Activated T-helper 1 cell treated with anti-CD3 and anti-CD28 coated beads, Interleukin-12 subunit alpha, Interleukin-12 subunit beta, Interleukin-2, Interleukin-4 antibody, amounts not matched to agents 30 ng/mL and 10 ng/mL and 1 ng/mL, durations not matched to agents 14 hours and 24 hours and 36 hours (primary cell): ENCODE results near the gene PKN1. TPM values are rescaled to one million over a fixed set of nuclear protein-coding genes. Genes with fewer than 3 reads are reported as not detected.

ENCODE experiments used
- DNase-seq: peaks from one replicate; pipeline ENCODE4 v3.0.0; 2021; ENCODE audit warnings: low spot score
- H3K27ac Mint-ChIP-seq: one replicate; pipeline ENCODE4 v1.8.0; 2021; ENCODE audit warnings: mild to moderate bottlenecking, mixed read lengths
- H3K27me3 Mint-ChIP-seq: one replicate; pipeline ENCODE4 v1.8.0; 2022; ENCODE audit warnings: mild to moderate bottlenecking, moderate library complexity, mixed read lengths; ENCODE audit not compliant: insufficient read depth
- H3K36me3 Mint-ChIP-seq: one replicate; pipeline ENCODE4 v1.8.0; 2021; ENCODE audit warnings: low read depth, mixed read lengths
- H3K4me1 Mint-ChIP-seq: one replicate; pipeline ENCODE4 v1.8.0; 2021; ENCODE audit warnings: low read depth, mixed read lengths
- H3K4me3 Mint-ChIP-seq: one replicate; pipeline ENCODE4 v1.8.0; 2021; ENCODE audit warnings: mild to moderate bottlenecking, moderate library complexity, mixed read lengths
- H3K9me3 Mint-ChIP-seq: one replicate; pipeline ENCODE4 v1.8.0; 2021; ENCODE audit warnings: mixed read lengths
- intact Hi-C: fragments of 100-400 bp; cut with micrococcal nuclease; formaldehyde crosslinking; loops from one replicate; pipeline ENCODE4 v1.15.1; 2024
- total RNA-seq: library from RNA; stranded (reverse); gene quantifications from 2 replicates; pipeline ENCODE4 v1.2.3, GENCODE V29; 2022

PKN1 gene
- total RNA-seq, 1 donor from 2014 or later = 180 TPM

DNA sequence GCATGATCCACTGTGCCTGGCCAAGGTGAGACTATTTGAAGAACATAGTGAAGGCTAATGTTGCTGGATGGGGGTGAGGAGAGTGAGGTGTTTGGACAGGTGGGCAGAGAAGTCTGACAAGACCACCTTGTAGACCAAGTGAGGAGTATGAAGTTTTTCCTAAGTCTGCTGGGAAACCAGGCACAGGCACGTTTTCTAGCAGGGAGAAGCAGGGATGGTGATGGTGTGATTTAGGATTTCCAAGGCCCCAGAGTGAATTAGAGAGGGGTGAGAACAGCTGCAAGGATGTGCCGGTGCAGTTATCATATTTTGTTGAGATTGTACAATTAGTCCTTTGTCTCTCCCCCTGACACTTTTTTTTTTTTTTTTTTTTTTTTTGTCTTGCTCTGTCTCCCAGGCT lies 5.6 kb upstream of the PKN1 start:
- H3K27ac Mint-ChIP-seq = no peak overlapping the region
- intact Hi-C loops = no loop called here
- H3K27me3 Mint-ChIP-seq = peaks cover 14% of the 10 kb centered on the region
- peaks cover 15% of the 10 kb centered on the region for H3K4me1 Mint-ChIP-seq
- H3K9me3 Mint-ChIP-seq = no peaks in the 10 kb centered on the region
- H3K36me3 Mint-ChIP-seq = no peaks in the 10 kb centered on the region
- DNase-seq = no peak
- no peak overlapping the region for H3K4me3 Mint-ChIP-seq

DNA sequence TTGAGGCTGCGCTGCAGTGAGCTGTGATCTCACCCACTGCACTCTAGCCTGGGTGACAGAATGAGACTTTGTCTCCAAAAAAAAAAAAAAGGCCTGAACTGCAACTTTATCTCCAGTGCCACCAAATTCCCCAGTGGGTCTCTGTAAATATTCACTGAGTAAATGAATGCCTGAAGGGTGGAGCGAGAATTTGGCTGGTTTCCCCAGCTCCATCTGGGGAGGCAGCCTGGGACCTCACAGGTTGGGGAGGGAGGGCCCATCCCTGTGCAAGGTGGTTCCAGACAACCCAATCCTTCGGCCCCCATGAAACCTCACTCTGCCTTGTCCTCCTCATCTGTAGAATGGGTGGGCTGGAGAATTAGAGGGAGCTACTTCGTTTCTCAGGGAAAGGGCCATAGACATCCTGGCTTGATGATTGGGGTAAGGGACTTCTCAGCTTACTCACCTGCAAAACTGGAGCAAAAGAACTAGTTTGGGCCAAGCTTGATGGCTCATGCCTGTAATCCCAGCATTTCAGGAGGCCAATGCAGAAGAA lies 4.2 kb upstream of the PKN1 start:
- Mint-ChIP-seq H3K36me3 (no peaks in the 10 kb centered on the region), H3K4me3 (no peak overlapping the region), H3K9me3 (no peaks in the 10 kb centered on the region), H3K27me3 (peaks cover 14% of the 10 kb centered on the region), H3K4me1 (peaks cover 18% of the 10 kb centered on the region), H3K27ac (no peak overlapping the region)
- intact Hi-C loops = no loop called here
- DNase-seq = no peak

- Mint-ChIP-seq H3K27ac (peak overlapping the region; percentile 4), H3K9me3 (no peaks in the 10 kb centered on the region), H3K27me3 (peaks cover 12% of the 10 kb centered on the region), H3K4me3 (peak overlapping the region; percentile 62), H3K4me1 (peaks cover 33% of the 10 kb centered on the region), H3K36me3 (peaks cover 3% of the 10 kb centered on the region)
- no peak for DNase-seq
- intact Hi-C loops = no loop called here
Measured at GRCh38 chr19:14430712-14431111, 2.4 kb upstream of the PKN1 start.

GRCh38 chr19:14433554-14434501 lies 722 bp downstream of the PKN1 start:
- DNase-seq = no peak
- H3K4me1 Mint-ChIP-seq = peaks cover 38% of the 10 kb centered on the region
- H3K9me3 Mint-ChIP-seq = no peaks in the 10 kb centered on the region
- peaks cover 3% of the 10 kb centered on the region for H3K36me3 Mint-ChIP-seq
- H3K27me3 Mint-ChIP-seq = peaks cover 12% of the 10 kb centered on the region
- peak overlapping the region; percentile 71 for H3K27ac Mint-ChIP-seq
- peak overlapping the region; percentile 84 for H3K4me3 Mint-ChIP-seq
- intact Hi-C loops = no loop called here

GRCh38 chr19:14434543-14435319 lies 1.6 kb downstream of the PKN1 start:
- intact Hi-C loops = no loop called here
- H3K9me3 Mint-ChIP-seq = no peaks in the 10 kb centered on the region
- DNase-seq = peak; percentile 18
- H3K4me3 Mint-ChIP-seq = peak overlapping the region; percentile 84
- H3K4me1 Mint-ChIP-seq = peaks cover 47% of the 10 kb centered on the region
- H3K27me3 Mint-ChIP-seq = peaks cover 9% of the 10 kb centered on the region
- H3K36me3 Mint-ChIP-seq = peaks cover 3% of the 10 kb centered on the region
- peak overlapping the region; percentile 85 for H3K27ac Mint-ChIP-seq

DNA sequence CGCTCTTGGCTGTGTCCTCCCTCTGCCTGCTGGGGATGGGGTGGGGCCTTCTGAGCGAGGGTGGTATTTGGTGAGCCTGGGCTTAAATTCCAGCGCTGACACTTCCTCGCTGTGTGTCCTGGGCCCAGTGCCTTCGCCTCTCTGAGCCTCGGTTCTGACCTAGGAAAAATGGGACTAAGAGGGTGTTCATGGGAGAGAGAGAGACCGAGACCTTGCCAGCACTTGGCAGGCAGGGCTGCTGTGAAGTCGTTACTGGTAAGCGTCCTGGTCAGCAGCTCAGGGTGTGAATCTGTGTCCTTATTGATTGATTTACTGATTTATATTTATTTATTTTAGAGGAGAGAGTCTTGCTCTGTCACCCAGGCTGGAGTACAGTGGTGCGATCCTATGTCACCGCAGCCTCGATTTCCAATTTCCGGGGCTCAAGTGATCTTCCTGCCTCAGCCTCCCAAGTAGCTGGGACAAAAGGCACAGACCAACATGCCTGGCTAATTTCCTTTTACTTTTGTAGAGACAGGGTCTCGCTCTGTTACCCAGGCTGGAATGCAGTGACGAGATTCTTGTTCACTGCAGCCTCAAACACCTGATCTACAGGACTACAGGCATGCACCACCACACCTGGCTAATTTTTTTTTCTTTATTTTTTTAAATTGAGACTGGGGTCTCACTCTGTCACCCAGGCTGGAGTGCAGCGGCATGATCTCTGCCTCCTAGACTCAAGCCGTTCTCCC lies 2.4 kb downstream of the PKN1 start:
- intact Hi-C loops = no loop called here
- H3K27ac Mint-ChIP-seq = peak overlapping the region; percentile 85
- H3K36me3 Mint-ChIP-seq = peaks cover 10% of the 10 kb centered on the region
- no peaks in the 10 kb centered on the region for H3K9me3 Mint-ChIP-seq
- peaks cover 6% of the 10 kb centered on the region for H3K27me3 Mint-ChIP-seq
- peak overlapping the region; percentile 84 for H3K4me3 Mint-ChIP-seq
- H3K4me1 Mint-ChIP-seq = peaks cover 53% of the 10 kb centered on the region
- DNase-seq = no peak

GRCh38 chr19:14437578-14438140 lies 4.6 kb downstream of the PKN1 start:
- Mint-ChIP-seq H3K4me1 (peaks cover 40% of the 10 kb centered on the region), H3K9me3 (no peaks in the 10 kb centered on the region), H3K27ac (no peak overlapping the region), H3K36me3 (peaks cover 19% of the 10 kb centered on the region), H3K27me3 (no peaks in the 10 kb centered on the region), H3K4me3 (no peak overlapping the region)
- intact Hi-C loops = no loop called here
- DNase-seq = no peak

DNA sequence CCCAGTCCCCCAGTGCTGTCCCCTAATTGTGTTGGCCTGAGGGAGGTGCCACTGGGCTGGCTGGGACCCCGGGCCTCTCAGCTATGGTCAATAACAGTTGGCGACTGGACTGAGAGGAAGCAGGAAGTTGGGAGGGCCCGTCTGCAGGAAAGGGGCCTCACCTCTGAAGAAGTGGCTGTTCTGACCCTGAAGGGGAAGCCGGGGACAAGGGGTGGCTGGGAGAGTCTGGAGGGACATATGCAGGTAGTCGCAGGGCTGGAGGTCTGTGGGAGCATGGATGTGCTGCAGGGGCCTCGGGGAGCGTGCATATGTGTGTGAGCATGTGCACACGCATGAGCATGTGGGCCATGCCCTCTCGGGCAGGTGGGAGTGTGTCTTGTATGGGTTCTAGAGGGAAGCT lies 5.9 kb downstream of the PKN1 start:
- H3K4me3 Mint-ChIP-seq = peak overlapping the region; percentile 95
- H3K4me1 Mint-ChIP-seq = peaks cover 38% of the 10 kb centered on the region
- H3K36me3 Mint-ChIP-seq = peaks cover 27% of the 10 kb centered on the region

DNA sequence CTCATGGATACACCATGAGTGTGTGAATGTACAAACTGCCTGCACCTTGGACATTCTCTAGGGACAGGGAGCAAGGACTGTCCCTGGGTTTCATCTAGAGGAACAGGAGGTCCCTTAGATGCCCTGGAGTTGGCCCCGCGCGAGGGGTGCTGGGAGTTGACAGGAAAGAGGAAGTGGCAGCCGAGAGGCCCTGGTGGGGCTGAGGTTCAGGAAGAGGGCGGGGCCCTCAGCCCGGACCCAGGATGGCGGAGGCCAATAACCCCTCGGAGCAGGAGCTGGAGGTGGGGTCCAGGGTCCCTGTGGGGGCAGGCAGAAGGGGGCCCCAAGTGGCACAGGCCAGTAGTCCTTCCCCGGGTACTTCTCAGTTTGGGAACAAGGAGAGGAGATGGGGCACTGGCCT lies 6.9 kb downstream of the PKN1 start:
- Mint-ChIP-seq H3K4me1 (peaks cover 33% of the 10 kb centered on the region), H3K9me3 (no peaks in the 10 kb centered on the region), H3K36me3 (peaks cover 34% of the 10 kb centered on the region), H3K27me3 (no peaks in the 10 kb centered on the region), H3K27ac (peak overlapping the region; percentile 93), H3K4me3 (peak overlapping the region; percentile 95)
- intact Hi-C loops = loop anchor here (1.0 to 2.0 kb wide), 2 partner anchors 8 to 21 kb away; partner anchors contain the start of gene DDX39A
- peak; percentile 78 for DNase-seq

More for the DNA sequence above, 5.9 kb downstream of the PKN1 start:
- H3K27me3 Mint-ChIP-seq = no peaks in the 10 kb centered on the region
- intact Hi-C loops = no loop called here
- H3K27ac Mint-ChIP-seq = peak overlapping the region; percentile 67
- DNase-seq = no peak
- H3K9me3 Mint-ChIP-seq = no peaks in the 10 kb centered on the region

- intact Hi-C loops = loop anchor here (2.0 kb wide), 1 partner anchor 22 kb away; the partner anchor contains the start of gene DDX39A
- Mint-ChIP-seq H3K36me3 (peaks cover 34% of the 10 kb centered on the region), H3K27ac (no peak overlapping the region), H3K9me3 (no peaks in the 10 kb centered on the region), H3K4me3 (peak overlapping the region; percentile 95), H3K4me1 (peaks cover 29% of the 10 kb centered on the region), H3K27me3 (no peaks in the 10 kb centered on the region)
- no peak for DNase-seq
Measured at GRCh38 chr19:14441041-14441938, 8.2 kb downstream of the PKN1 start.

GRCh38 chr19:14442891-14443631 lies 10.0 kb downstream of the PKN1 start:
- Mint-ChIP-seq H3K36me3 (peaks cover 43% of the 10 kb centered on the region), H3K9me3 (no peaks in the 10 kb centered on the region), H3K27me3 (no peaks in the 10 kb centered on the region), H3K4me3 (peak overlapping the region; percentile 33), H3K4me1 (peaks cover 25% of the 10 kb centered on the region), H3K27ac (no peak overlapping the region)
- intact Hi-C loops = no loop called here
- DNase-seq = no peak
